ENCODE results near the gene NFATC4. TPM values are rescaled to one million over a fixed set of nuclear protein-coding genes. Genes with fewer than 3 reads are reported as not detected.

Gene NFATC4
- total RNA-seq, 6 donors from 2014 or later: 8.5 to 98.5 (median 42.1) TPM

DNA sequence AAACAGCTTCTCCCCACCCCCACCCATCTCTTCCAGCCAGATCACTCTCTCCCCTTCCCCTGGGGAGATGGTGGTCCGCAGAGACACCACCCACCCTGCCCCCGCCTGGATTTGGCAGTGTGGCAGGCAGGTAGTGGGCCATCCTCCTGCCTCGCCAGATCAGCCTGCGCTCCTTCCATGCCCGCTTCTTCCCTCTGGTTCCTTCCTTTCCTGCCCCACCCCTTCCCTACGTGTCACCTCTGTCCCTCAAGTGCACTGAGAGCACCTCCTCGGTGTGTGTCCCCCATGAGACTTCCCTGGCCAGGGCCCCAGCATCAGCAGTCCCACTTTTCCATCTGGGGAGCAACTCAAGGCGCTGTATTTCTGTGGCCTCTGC is 31.5 kb downstream of the NFATC4 start:
- H3K27ac ChIP-seq: peak overlapping the region; percentile 60 to 88 (median 85)
- 16 to 25% methylated on average over 5 to 8 of the region's 8 CpGs for WGBS, 2 donors
- peak in 1 of 2 donors; percentile 19 for DNase-seq
- H3K9me3 ChIP-seq: no peaks in the 10 kb centered on the region
- no peaks in the 10 kb centered on the region for H3K27me3 ChIP-seq
- peak in 1 of 2 donors; percentile 1 for ATAC-seq (ENCODE audit: low FRiP score in 2 of 2)
- no peaks in the 10 kb centered on the region for H3K36me3 ChIP-seq
- H3K4me3 ChIP-seq: peak overlapping the region; percentile 48 to 80 (median 64)
- peaks cover 33 to 59% (median 44%) of the 10 kb centered on the region in 4 donors for H3K4me1 ChIP-seq
- no peak for TF ChIP-seq EP300 (IDR thresholded peaks at IDR 0.05)
- TF ChIP-seq POLR2AphosphoS5 (IDR thresholded peaks at IDR 0.05): no peak
- TF ChIP-seq POLR2A (IDR thresholded peaks at IDR 0.05): no peak
- TF ChIP-seq, protein P1, sequence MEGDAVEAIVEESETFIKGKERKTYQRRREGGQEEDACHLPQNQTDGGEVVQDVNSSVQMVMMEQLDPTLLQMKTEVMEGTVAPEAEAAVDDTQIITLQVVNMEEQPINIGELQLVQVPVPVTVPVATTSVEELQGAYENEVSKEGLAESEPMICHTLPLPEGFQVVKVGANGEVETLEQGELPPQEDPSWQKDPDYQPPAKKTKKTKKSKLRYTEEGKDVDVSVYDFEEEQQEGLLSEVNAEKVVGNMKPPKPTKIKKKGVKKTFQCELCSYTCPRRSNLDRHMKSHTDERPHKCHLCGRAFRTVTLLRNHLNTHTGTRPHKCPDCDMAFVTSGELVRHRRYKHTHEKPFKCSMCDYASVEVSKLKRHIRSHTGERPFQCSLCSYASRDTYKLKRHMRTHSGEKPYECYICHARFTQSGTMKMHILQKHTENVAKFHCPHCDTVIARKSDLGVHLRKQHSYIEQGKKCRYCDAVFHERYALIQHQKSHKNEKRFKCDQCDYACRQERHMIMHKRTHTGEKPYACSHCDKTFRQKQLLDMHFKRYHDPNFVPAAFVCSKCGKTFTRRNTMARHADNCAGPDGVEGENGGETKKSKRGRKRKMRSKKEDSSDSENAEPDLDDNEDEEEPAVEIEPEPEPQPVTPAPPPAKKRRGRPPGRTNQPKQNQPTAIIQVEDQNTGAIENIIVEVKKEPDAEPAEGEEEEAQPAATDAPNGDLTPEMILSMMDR (IDR thresholded peaks at IDR 0.05): no peak

DNA sequence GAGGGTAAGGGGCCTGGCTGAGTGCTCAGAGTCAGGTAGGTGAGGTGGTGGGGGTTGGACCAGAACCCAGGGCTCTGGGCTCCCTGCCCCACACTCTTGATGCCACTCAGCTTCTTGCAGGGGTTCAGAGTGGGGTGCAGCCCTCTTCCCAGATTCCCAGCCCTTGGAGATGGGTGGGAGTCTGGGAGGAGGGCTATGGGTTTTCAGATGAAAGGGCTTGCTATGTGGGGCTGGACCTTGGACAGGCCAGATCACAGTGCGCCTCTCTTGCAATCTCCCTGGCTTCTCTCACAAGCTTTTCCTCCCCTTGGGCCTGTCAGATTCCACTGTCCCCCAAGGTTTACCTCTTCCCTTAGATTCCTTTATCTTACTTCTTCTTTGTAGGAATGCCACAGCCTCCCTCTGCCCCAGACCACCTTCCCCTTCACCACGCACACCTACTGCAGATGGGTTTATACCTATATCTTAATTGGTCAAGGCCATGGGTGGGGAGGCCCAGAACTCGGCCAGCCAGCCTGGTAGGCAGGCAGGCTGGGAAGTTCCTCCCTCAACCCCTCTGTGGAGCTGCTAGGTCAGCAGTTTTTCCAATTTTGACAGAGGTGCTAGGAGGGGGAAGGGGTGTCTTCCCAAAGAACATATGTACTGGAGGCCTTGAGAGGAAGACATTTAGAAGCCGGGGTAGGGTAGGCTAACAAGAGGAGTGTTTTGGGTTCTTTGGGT is 32.2 kb downstream of the NFATC4 start:
- H3K27ac ChIP-seq: peak overlapping the region in 3 of 4 donors; percentile 85 to 88 (median 85)
- H3K4me3 ChIP-seq: peak overlapping the region in 3 of 4 donors; percentile 60 to 80 (median 69)
- ATAC-seq (ENCODE audit: low FRiP score in 2 of 2) (no peak), DNase-seq (peak in 1 of 2 donors; percentile 10)
- no peaks in the 10 kb centered on the region for H3K27me3 ChIP-seq
- 48 to 69% methylated on average over 4 of the region's 4 CpGs for WGBS, 2 donors
- peaks cover 33 to 59% (median 44%) of the 10 kb centered on the region in 4 donors for H3K4me1 ChIP-seq
- TF ChIP-seq POLR2A (IDR thresholded peaks at IDR 0.05) (no peak), POLR2AphosphoS5 (IDR thresholded peaks at IDR 0.05) (no peak), EP300 (IDR thresholded peaks at IDR 0.05) (no peak)
- TF ChIP-seq, protein P1 (IDR thresholded peaks at IDR 0.05): no peak
- no peaks in the 10 kb centered on the region for H3K36me3 ChIP-seq
- H3K9me3 ChIP-seq: no peaks in the 10 kb centered on the region

DNA sequence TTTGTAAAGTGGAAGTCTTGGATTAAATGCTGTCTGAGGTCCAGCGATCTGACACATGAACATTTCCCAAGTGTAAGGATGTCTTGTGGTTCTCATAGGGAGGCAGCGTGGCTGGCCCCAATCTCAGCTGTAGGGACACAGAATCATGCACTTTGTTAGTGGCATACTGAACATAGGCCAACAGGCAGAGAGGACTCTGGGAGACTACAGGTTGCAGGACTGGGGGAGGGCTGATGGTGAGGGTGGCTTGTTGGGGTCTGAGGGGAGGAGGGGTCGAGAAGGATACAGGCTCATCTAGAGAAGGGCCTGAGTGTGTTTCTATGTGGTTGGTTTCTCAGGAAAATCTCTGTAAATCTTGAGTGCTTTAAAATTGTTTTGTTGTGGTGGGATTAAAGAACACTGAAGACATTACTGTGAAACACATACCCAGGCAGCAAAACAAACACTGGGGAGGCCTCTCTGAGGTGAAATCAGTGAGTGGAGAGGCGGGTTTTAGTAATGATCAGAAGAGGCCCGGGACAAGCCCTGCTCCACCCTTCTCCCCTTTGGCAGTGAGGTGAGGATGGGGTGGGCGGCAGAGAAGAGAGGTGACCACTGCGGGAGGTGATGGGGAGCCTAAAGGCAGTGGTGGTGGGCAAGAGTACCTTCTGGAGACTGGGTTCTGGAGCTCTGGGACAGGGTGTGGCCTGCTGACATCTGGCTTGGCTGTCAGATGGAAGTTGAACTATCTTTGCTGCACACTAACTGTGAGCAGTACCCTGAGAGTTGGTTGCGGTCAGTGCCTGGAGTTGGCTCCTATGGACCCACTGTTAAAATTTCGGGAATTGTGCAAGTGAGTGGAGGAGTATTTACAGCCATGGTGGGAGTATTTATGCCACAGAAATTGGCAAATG is 34.1 kb downstream of the NFATC4 start:
- 58 to 69% methylated on average over 9 of the region's 9 CpGs for WGBS, 2 donors
- Histone ChIP-seq H3K4me3 (no peak overlapping the region), H3K36me3 (no peaks in the 10 kb centered on the region), H3K4me1 (peaks cover 33 to 59% (median 42%) of the 10 kb centered on the region in 4 donors), H3K27ac (peak overlapping the region in 2 of 4 donors; percentile 40 to 88), H3K9me3 (no peaks in the 10 kb centered on the region), H3K27me3 (no peaks in the 10 kb centered on the region)
- ATAC-seq (ENCODE audit: low FRiP score in 2 of 2) (peak in 1 of 2 donors; percentile 17), DNase-seq (peak in 1 of 2 donors; percentile 12)
- TF ChIP-seq POLR2AphosphoS5 (IDR thresholded peaks at IDR 0.05): no peak
- no peak for TF ChIP-seq EP300 (IDR thresholded peaks at IDR 0.05)
- TF ChIP-seq, protein P1 (IDR thresholded peaks at IDR 0.05): no peak
- TF ChIP-seq POLR2A (IDR thresholded peaks at IDR 0.05): no peak

DNA sequence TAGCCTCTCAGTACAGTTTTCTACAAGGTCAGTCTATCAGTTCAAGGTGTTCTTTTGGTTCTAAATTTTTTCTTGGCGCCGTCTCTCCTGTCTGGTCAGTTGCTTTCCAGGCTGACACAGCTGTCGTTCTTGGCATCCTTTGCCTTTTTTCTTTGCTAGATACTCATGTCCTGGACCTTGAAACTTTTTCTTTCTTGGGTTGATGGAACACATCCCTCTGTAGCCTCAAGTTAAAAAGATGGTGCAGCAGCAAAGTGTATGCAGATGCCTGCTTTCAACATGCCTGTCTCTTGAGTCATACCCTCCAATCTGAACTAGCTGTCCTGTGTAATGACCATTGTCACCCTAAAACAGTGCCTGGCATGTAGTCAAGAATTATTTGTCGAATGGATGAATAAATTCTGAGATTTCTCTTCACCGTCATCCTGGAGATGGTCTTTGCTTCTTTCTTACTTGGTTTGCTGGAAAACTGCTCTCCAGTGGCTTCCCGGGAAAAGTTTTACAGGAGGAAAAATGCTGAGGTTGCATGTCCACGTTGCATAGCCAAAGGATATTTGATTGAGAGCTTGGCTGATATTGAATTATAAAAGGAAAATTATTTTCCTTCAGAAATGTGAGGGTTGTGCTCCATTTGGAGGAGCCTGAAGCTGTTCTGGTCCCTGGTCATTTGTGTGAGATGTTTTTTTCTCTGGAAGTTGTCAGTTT is 35.5 kb downstream of the NFATC4 start:
- Histone ChIP-seq H3K36me3 (peaks cover 0 to 8% (median under 1%) of the 10 kb centered on the region in 4 donors), H3K4me1 (peaks cover 26 to 48% (median 35%) of the 10 kb centered on the region in 4 donors), H3K27me3 (no peaks in the 10 kb centered on the region), H3K9me3 (no peaks in the 10 kb centered on the region), H3K27ac (peak overlapping the region in 2 of 4 donors; percentile 8 to 38), H3K4me3 (no peak overlapping the region)
- ATAC-seq (ENCODE audit: low FRiP score in 2 of 2): peak in 1 of 2 donors; percentile 1
- 61 to 65% methylated on average over 7 of the region's 7 CpGs for WGBS, 2 donors
- TF ChIP-seq POLR2A (IDR thresholded peaks at IDR 0.05): no peak
- peak in 1 of 2 donors; percentile 9 for DNase-seq

Data from upper lobe of left lung (tissue), 6 donors.